GM21360 (cell line): Measurements from ENCODE around the gene B4GALT1.
"Not testable (repeated sequence)": the region's sequence is repeated elsewhere in the genome, so short reads cannot be mapped to it uniquely, and the experiment has no call there.

Experiments used
- ATAC-seq: cut with Tn5 transposase; IDR thresholded peaks from one replicate; pipeline ENCODE4 v1.9.1; 2021; ENCODE audit warnings: mild to moderate bottlenecking, moderate library complexity; ENCODE audit not compliant: unreplicated experiment

Gene B4GALT1

DNA sequence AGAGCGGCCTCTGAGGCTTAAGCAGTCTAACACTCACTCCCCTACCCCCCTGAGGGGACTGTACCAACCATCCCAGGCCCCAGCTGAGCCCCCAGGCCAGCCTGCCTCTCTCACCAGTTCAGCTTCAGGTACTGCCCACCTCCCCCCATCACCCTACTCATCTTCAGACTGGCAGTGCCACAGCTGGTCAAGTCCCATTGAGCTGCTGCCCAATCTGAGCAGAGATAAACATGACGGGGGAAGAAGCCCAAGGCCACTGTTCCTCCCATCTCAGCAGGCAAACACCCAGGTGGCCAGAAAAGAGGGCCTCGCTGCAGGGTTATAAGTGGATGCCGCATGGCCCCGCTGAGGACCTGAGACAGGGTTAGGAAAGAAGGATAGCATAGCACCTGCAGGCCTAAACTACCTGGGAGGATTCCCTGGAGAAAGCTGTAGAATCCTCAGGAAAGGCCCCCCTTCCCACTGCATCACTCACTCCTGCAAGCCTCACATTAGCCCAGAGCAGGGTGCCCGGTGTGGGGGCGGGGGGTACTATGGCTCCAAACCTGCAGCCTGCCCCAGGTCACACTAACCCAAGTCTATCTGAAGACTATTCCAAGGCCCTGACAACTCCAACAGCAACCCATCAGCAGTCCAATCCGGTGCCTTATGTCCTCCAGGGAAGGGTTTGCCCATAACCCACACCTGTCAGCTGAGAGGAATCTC lies 3.6 kb downstream of the B4GALT1 start:
- no peak for ATAC-seq

DNA sequence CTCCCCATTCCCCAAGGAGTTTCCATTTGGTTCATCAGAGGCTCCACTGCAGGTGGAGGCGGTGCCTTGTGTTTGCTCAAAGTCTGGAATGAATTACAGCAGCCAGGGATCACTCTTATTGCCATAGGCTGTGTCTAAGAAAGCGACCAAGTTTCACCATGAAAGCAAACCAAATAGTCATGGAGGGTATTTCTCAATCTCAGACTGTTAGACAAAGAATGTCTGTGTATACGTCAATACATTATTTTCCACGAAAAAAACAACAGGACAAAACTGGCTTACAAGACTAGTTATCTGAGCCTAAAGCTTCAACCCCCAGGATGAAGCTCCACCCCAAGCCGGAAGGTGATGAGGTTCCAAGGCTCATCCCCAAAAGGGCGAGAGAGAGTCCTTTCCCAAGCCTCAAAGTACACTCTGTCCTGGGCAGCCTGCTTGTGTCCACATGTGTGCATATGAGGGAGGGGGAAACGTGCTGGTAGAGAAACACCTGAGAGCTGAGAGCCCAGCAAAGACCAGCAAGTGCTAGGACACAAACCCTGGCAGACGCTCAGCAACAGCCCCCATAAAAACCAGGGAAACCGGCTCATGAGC lies 4.3 kb downstream of the B4GALT1 start:
- no peak for ATAC-seq

DNA sequence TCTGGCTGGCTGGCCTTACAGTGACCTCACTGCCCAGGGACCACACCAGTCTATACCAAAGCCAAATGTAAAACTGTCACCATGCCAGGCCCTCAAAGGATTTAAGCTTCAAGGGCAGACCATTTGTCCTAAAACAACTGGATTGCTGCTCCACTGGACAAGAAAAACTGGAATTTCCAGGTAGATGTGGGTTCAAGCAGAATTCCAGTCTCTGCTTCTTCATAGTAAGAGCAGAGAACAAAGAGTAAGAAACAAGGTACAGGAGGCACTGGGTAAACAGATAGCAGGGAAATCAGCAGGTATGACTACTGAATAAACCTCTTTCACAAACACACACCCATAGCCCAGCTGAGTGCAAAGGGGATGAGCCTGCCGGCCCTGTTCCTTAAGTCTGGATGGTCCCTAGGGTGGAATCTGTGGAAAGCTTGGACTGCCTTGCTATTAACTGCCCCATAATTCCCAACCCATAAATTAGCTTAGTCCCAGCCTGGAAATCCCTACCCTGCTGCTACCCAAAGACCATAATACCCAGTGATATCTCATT lies 5.5 kb downstream of the B4GALT1 start:
- ATAC-seq = no peak

DNA sequence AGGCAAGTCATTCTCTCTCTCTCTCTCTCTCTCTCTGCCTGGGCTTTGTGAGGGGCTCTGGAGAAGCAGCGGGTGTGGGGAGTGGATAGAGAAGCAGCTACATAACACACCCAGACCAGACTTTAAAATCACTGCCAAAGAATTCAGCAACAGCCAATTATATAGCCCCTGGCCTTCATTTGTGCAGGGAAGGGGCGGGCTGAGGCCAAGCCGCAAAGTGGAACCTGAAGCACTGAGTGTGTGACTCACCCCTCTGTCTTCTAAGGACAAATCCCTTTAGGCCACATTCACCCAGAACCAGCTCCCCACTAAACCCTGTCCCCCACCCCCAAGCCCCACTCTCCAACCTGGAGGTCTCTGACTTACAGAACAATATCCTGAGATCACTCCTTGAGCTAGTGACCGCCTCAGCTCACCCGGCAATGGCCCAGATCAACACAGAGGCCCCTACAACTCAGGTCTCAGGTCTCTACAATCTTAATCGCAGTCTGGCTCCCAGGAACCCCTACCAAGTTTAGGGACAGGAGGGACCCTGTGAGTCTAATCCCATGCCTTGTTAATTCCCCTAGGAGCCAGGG lies 6.0 kb downstream of the B4GALT1 start:
- ATAC-seq = no peak

DNA sequence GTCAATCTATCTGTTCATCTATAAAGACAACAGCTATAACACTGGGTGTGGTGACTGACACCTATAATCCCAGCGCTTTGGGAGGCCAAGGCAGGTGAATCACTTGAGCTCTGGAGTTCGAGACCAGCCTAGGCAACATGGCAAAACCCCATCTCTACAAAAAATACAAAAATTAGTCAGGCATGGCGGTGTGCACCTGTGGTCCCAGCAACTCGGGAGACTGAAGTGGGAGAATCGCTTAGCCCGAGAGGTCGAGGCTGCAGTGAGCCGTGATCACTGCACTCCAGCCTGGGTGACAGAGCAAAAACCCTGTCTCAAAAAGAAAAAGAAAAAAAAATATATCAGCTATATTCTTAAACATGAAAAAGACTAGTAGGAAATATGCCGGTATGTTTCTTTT lies 6.7 kb downstream of the B4GALT1 start:
- not testable (repeated sequence) for ATAC-seq

DNA sequence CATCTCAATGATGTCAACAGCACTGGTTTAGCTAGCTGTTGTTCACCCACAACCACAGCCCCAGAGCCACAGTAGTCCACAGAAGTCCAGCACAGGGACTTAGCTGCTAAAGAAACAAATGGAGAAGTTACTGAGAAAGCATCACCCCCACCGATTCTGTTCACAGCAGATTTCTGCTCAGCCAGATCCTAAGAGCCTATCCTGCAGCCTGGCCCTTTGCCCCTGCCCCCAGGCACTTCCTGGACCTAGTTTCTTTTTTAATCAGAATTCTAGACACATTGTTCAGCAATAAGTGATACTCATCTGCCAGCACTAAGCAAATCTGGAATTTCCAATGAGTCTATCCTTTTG lies 7.4 kb downstream of the B4GALT1 start:
- ATAC-seq = peak; percentile 32

DNA sequence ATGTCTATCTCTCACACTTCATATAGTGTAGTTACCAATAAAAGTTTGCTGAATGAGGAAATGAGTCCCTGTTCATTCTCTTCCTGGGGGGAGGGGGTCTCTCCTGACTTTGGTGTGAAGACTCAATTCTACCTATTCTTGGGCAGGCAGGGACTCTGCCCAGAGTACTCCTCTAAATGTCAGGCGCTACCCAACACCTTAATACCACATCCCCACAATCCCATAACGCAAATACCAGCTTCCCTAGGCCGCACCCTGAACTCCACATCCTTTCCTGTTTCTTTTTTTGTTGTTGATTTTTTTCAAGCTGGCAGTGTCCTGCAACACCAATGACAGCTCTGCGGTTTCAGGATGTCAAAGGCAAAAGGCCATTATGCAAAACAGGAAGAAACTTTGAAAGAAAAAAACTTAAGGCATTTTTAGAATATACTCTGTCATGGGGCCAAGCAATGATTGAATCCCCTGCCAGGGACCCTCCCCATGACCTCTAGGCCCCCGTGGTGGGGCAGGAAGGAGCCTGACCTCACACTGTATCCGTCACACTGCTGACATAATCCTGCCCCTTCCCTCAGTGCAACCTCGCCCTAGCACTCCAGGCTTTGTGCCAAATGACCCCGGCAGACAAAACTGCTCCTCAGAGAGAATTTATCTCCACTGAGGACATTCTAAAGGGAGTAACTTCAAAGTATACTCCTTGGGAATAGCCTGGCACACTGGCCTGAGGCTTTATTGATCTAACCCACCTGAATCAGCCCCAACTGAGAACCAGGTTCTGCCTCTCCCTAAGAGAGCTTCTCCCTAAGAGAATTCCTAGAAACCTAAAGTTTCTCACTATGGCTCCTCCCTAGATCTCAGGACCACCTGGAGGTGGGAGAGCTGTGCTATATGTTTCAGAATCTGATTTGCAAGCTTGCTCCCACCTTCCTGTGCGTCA lies 8.0 kb downstream of the B4GALT1 start:
- ATAC-seq = no peak

DNA sequence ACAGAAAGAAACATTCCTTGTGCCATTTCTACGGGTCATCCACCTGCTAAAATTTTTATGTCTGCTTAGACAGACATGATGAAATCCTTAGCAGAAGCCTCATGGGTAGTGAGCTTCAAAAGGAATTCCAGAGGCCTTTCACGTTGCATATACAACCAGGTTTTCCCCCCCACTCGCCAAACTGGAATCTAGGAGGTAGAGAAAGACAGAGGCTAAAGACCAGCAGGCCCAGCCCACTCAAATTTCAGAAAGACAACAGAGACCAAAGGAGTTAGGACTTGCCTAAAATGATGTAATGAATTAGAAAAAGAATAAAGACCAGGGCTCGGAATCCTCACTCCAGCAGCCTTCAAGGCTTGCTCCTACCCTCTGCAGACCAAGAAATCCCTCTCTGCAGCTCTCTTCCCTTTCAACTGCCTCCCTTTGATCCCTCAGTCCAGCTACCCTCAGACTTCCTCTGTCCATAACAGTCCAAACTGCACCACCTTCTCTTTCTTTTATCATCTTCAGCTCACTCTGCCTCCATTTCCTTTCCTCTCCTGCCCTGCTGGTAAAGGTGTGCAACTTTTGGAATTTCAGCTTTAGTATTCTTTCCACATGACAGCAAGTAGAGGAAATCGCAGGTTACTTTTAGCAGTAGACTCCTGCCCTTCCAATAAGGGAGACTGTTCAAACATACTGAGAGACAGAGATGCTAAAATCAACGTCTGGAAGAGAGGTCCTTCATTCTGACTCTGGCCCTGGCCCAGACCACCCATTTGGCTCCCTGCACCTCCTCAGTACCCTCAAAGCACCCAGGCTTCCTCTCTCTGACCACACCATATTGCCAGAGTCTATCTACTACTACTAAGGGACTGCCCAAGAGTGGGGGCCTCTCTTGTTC lies 8.9 kb downstream of the B4GALT1 start:
- no peak for ATAC-seq

DNA sequence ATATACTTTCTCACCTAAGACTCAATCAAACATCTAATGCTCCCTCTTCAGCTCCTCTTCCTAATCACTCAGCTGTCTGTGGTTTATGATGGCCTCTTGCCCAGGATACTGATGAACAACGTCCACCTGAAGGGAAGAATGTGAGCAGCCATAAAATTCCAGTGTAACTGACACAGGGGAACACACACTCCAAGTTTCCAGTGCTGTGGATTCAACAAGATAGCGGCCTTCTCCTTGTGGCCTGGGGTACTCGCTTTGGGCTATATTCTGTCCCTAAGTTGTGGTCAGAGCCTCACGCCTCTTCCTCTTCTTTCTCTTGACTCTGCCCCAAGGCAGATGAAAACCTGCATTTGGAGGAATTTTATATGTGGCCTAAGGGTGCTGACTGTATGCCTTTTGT lies 11.7 kb downstream of the B4GALT1 start:
- no peak for ATAC-seq

DNA sequence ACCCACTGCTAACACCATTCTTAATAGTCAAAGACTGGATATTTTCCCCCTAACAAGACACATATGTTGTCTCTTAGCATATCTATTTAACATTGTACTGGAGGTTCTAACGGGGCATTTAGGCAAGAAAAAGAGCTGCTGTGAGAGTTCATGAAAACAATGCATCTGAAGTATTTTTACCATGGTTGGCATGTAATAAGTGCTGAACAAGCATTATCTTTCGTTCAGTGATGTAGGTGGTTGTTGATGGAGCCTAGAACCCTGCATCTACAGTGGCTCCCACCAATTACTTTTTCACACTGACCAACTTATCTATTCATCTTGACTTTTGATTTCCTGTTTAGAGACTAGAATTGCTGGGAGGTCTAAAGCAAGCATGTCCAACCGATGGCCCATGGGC lies 12.8 kb downstream of the B4GALT1 start:
- ATAC-seq = no peak

DNA sequence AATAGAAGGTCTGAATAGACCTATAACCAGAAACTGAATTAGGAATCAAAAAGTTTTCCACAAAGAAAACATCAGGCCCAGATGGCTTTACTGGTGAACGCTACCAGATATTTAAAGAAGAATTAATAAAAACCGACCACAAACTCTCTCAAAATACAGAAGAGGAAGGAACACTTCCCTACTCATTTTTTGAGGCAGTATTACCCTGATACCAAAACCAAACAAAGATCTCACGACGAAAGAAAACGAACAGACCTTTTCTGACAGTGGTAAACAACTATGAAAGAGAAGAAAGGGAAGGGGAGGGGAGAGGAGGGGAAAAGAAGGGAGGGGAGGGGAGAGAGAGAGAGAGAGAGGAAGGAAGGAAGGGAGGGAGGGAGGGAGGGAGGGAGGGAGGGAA lies 13.5 kb downstream of the B4GALT1 start:
- peak; percentile 43 for ATAC-seq

DNA sequence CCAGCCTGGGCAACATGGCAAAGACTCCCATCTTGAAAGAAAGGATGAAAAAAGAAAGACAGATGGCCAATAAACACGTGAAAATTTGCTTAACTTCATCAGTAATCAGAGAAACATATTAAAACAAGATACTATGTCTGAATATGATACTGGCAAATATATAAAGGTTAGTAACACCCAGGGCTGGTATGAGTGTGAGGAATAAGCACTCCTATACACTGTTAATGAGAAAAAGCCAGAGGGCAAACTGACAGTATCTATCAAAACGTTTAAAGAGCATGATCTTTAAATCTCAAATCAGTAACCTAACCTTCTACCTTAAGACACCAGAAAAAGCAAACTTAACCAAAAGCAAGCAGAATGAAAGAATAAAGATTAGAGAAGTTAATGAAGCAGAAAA lies 14.1 kb downstream of the B4GALT1 start:
- no peak for ATAC-seq

DNA sequence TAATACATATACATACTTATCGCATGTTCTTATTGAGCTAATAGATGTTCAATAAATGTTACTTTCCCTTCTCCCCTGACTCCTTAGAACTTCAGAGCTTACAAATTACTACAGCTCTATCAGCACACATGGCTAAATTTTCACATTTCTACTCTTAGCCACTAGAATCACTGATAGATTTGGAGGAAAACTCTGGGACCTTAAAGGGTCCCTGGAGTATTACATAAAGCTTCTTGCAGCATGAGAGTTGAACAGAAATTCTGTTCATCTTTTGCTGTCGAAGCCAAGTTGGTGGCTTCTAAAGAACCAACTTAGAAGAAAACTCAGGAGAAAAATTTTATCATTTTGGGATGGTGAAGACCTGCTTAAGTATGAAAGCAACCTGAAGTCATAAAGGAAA lies 15.5 kb downstream of the B4GALT1 start:
- no peak for ATAC-seq

DNA sequence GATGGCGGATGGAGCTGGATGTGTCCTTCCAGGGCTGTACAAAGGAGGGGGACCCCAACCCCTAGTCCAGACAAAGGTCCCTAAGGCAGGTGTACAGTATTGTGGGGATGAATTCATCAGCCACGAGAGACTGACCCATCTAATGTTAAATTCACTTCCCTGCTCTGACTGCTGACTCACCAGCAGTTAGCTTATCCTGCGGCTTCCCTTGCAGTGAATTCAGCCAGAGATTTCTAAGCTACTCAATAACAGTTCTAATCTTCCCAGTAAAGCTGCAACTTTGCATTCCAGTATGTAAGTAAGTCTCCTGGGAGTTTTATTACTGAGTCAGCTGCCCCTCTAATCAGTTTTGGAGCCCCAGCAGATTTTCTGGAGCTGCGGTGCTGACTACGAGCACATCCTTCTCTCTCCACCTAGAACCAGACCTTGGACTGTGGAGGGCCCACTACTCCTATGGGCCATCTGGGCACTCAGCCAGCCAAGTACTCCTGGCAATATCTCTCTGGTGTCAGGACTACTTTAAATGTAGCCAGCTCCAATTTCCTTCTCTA lies 16.1 kb downstream of the B4GALT1 start:
- ATAC-seq = no peak

DNA sequence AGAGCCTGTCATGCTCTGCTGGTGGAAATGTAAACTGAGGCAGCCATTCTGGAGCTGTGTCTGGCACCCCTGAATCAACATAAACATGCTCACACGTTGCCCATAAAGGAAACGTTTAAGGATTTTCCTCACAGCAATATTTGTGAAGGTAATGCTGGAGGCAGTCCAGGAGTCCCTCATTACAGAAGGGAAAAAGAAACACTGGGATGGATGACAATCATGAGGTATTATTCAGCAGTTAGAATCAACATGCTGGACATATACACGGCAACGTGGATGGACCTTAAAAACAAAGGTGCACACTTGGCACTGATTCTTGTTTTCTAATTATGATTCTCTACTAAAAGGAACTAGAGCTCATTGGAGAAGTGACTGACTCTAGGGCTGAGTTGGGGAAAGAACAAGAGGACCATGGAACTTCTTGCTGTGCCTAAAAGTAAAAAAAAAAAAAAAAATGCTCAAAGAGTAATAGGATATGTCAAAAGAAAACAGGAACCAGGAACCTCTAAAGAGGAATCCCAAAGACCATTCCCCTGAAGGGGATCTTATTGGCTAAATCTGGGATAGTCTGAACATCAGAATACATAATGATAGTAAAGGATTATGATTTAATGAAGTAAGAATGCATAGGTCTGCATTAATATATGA lies 18.6 kb downstream of the B4GALT1 start:
- no peak for ATAC-seq

DNA sequence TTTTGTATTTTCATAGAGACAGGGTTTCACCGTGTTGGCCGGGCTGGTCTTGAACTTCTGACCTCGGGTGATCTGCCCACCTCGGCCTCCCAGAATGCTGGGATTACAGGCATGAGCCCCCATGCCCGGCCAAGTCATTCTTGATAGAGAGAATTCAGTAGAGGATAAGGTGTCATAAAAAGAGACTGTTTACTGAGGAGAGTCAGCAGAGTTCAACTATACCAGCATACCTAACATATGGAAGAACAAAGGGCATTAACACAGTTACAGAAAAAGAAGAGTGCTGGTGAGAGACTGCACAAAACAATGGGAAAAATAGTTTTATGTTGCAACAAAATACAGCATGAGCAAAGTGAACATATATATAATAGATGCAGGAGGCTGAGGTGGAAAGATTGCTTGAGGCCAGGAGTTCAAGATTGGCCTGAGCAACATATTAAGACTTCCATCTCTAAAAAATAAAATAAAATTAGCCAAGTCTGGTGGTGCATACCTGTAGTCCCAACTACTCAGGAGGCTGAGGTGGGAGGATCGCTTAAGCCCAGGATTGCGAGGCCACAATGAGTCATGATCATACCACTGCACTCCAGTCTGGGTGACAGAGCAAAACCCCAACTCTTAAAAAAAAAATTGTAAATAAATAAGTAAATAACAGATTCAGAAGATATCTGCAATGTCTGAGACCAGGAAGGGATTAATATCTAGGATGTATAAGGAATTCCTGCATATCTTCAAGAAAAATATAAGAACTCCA lies 19.5 kb downstream of the B4GALT1 start:
- no peak for ATAC-seq

DNA sequence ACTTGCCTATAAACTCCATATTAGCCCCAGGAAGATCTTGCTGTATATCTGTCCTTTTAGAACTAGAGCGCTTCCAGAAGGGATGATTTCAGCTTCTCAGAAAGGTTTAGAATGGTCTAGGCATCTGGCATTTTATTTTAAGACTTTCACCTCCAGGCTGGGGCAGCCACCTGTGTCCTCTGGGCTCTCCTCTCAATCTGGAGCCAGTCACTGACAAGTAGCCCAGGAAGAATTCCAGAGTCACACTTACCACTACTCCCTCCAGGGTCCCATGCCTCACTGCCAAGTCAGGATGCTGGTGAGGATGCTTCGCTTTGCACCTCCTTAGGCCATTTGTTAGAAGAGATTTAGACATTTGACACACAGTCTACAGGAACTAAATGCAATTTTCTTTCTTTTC lies 20.8 kb downstream of the B4GALT1 start:
- ATAC-seq = no peak

DNA sequence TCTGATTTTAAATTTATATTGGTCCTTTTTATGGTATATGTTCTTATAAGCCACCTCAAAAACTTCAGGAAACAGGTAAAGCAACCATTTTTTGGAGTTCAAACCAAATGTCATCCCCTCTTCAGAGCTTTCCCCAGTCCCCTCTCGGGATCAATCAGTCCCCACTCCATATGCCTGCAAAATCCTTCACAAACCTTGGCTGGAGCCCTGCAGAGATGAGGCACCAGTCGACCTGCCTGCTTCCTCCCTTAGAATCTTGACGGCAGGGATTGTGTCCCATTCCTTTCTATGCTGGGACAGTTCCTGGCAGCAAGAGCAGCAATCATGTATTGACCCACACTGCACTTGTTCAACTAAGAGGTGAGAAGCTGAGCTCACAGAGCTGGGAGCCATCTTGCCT lies 22.6 kb downstream of the B4GALT1 start:
- ATAC-seq = no peak

DNA sequence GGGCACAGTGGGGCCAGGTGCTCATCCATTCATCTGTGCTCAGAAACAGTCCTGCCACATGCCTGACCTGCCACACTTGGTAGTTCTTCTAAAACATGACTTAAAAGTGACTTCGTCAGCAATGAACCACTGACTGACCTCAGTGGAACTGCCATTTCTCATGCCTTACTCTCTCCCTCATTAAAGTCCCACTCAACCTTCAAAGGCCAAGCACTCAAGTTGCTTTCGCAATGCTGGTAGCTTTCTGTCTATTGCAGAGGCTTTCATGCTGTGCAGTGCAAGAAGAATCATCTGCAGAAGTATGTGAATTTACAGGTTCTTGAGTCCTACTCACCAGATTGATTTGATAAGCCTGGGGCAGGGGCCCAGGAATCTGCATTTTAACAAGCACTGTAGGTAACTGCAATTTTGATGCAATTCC lies 23.9 kb downstream of the B4GALT1 start:
- no peak for ATAC-seq
